ENCODE results near the gene PARP3.
A peak's percentile ranks its signal among the peaks of the same experiment; 100 is the strongest.

The PARP3 gene

GRCh38 chr3:51941463-51941797 is 733 bp upstream of the PARP3 start:
- Histone ChIP-seq H3K27me3 (ENCODE audit: control insufficient read depth in 5 of 5, insufficient read depth in 4 of 5, low read length in 5 of 5) (no peaks in the 10 kb centered on the region), H3K4me1 (ENCODE audit: control insufficient read depth in 5 of 5, insufficient read depth in 5 of 5, low read length in 5 of 5) (peaks cover 4 to 44% (median 31%) of the 10 kb centered on the region in 5 donors), H3K9me3 (ENCODE audit: control insufficient read depth in 5 of 5, low read length in 5 of 5) (no peaks in the 10 kb centered on the region), H3K9ac (ENCODE audit: low read length in 5 of 5) (peak overlapping the region in 4 of 5 donors; percentile 76 to 82 (median 80)), H3K36me3 (ENCODE audit: control insufficient read depth in 5 of 5, insufficient read depth in 5 of 5, low read length in 5 of 5) (peaks cover 0 to 45% (median 37%) of the 10 kb centered on the region in 5 donors), H3K27ac (ENCODE audit: low read depth, low read length) (peak overlapping the region; percentile 62), H3K4me3 (ENCODE audit: low read depth in 1 of 5, low read length in 5 of 5) (peak overlapping the region; percentile 68 to 79 (median 73))

GRCh38 chr3:51942603-51943450 is 664 bp downstream of the PARP3 start:
- H3K27me3 ChIP-seq (ENCODE audit: control insufficient read depth in 5 of 5, insufficient read depth in 4 of 5, low read length in 5 of 5): no peaks in the 10 kb centered on the region
- H3K36me3 ChIP-seq (ENCODE audit: control insufficient read depth in 5 of 5, insufficient read depth in 5 of 5, low read length in 5 of 5): peaks cover 0 to 42% (median 28%) of the 10 kb centered on the region in 5 donors

GRCh38 chr3:51943451-51944391 is 1.6 kb downstream of the PARP3 start:
- Histone ChIP-seq H3K4me1 (ENCODE audit: control insufficient read depth in 5 of 5, insufficient read depth in 5 of 5, low read length in 5 of 5) (peaks cover 4 to 42% (median 31%) of the 10 kb centered on the region in 5 donors), H3K9ac (ENCODE audit: low read length in 5 of 5) (peak overlapping the region in 4 of 5 donors; percentile 86 to 90 (median 88)), H3K9me3 (ENCODE audit: control insufficient read depth in 5 of 5, low read length in 5 of 5) (no peaks in the 10 kb centered on the region), H3K4me3 (ENCODE audit: low read depth in 1 of 5, low read length in 5 of 5) (peak overlapping the region in 3 of 5 donors; percentile 67 to 72 (median 70)), H3K27ac (ENCODE audit: low read depth, low read length) (peak overlapping the region; percentile 95), H3K27me3 (ENCODE audit: control insufficient read depth in 5 of 5, insufficient read depth in 4 of 5, low read length in 5 of 5) (no peaks in the 10 kb centered on the region), H3K36me3 (ENCODE audit: control insufficient read depth in 5 of 5, insufficient read depth in 5 of 5, low read length in 5 of 5) (peaks cover 0 to 43% (median 25%) of the 10 kb centered on the region in 5 donors)

More at GRCh38 chr3:51942603-51943450, 664 bp downstream of the PARP3 start:
- no peaks in the 10 kb centered on the region for H3K9me3 ChIP-seq (ENCODE audit: control insufficient read depth in 5 of 5, low read length in 5 of 5)
- H3K27ac ChIP-seq (ENCODE audit: low read depth, low read length): peak overlapping the region; percentile 95
- peaks cover 4 to 44% (median 31%) of the 10 kb centered on the region in 5 donors for H3K4me1 ChIP-seq (ENCODE audit: control insufficient read depth in 5 of 5, insufficient read depth in 5 of 5, low read length in 5 of 5)
- peak overlapping the region; percentile 86 to 90 (median 87) for H3K9ac ChIP-seq (ENCODE audit: low read length in 5 of 5)
- peak overlapping the region; percentile 67 to 73 (median 71) for H3K4me3 ChIP-seq (ENCODE audit: low read depth in 1 of 5, low read length in 5 of 5)

- peak overlapping the region in 1 of 5 donors; percentile 3 for H3K9ac ChIP-seq (ENCODE audit: low read length in 5 of 5)
- H3K36me3 ChIP-seq (ENCODE audit: control insufficient read depth in 5 of 5, insufficient read depth in 5 of 5, low read length in 5 of 5): peaks cover 0 to 47% (median 30%) of the 10 kb centered on the region in 5 donors
- no peaks in the 10 kb centered on the region for H3K27me3 ChIP-seq (ENCODE audit: control insufficient read depth in 5 of 5, insufficient read depth in 4 of 5, low read length in 5 of 5)
- no peaks in the 10 kb centered on the region for H3K9me3 ChIP-seq (ENCODE audit: control insufficient read depth in 5 of 5, low read length in 5 of 5)
- no peak overlapping the region for H3K4me3 ChIP-seq (ENCODE audit: low read depth in 1 of 5, low read length in 5 of 5)
- H3K4me1 ChIP-seq (ENCODE audit: control insufficient read depth in 5 of 5, insufficient read depth in 5 of 5, low read length in 5 of 5): peaks cover 4 to 35% (median 31%) of the 10 kb centered on the region in 5 donors
- no peak overlapping the region for H3K27ac ChIP-seq (ENCODE audit: low read depth, low read length)
These were observed 2.4 kb downstream of the PARP3 start for GRCh38 chr3:51944451-51945021.

GRCh38 chr3:51945031-51945840 is 3.1 kb downstream of the PARP3 start:
- no peaks in the 10 kb centered on the region for H3K27me3 ChIP-seq (ENCODE audit: control insufficient read depth in 5 of 5, insufficient read depth in 4 of 5, low read length in 5 of 5)
- H3K9ac ChIP-seq (ENCODE audit: low read length in 5 of 5): no peak overlapping the region
- H3K4me1 ChIP-seq (ENCODE audit: control insufficient read depth in 5 of 5, insufficient read depth in 5 of 5, low read length in 5 of 5): peaks cover 4 to 31% (median 30%) of the 10 kb centered on the region in 5 donors
- peaks cover 0 to 51% (median 30%) of the 10 kb centered on the region in 5 donors for H3K36me3 ChIP-seq (ENCODE audit: control insufficient read depth in 5 of 5, insufficient read depth in 5 of 5, low read length in 5 of 5)
- H3K4me3 ChIP-seq (ENCODE audit: low read depth in 1 of 5, low read length in 5 of 5): no peak overlapping the region
- no peaks in the 10 kb centered on the region for H3K9me3 ChIP-seq (ENCODE audit: control insufficient read depth in 5 of 5, low read length in 5 of 5)
- no peak overlapping the region for H3K27ac ChIP-seq (ENCODE audit: low read depth, low read length)

- no peak overlapping the region for H3K27ac ChIP-seq (ENCODE audit: low read depth, low read length)
- H3K9ac ChIP-seq (ENCODE audit: low read length in 5 of 5): no peak overlapping the region
- peaks cover 4 to 22% (median 21%) of the 10 kb centered on the region in 5 donors for H3K4me1 ChIP-seq (ENCODE audit: control insufficient read depth in 5 of 5, insufficient read depth in 5 of 5, low read length in 5 of 5)
- H3K4me3 ChIP-seq (ENCODE audit: low read depth in 1 of 5, low read length in 5 of 5): no peak overlapping the region
- H3K9me3 ChIP-seq (ENCODE audit: control insufficient read depth in 5 of 5, low read length in 5 of 5): no peaks in the 10 kb centered on the region
- H3K36me3 ChIP-seq (ENCODE audit: control insufficient read depth in 5 of 5, insufficient read depth in 5 of 5, low read length in 5 of 5): peaks cover 0 to 51% (median 30%) of the 10 kb centered on the region in 5 donors
- H3K27me3 ChIP-seq (ENCODE audit: control insufficient read depth in 5 of 5, insufficient read depth in 4 of 5, low read length in 5 of 5): no peaks in the 10 kb centered on the region
These were observed 4.0 kb downstream of the PARP3 start for GRCh38 chr3:51945926-51946705.

- Histone ChIP-seq H3K27me3 (ENCODE audit: control insufficient read depth in 5 of 5, insufficient read depth in 4 of 5, low read length in 5 of 5) (no peaks in the 10 kb centered on the region), H3K27ac (ENCODE audit: low read depth, low read length) (no peak overlapping the region), H3K36me3 (ENCODE audit: control insufficient read depth in 5 of 5, insufficient read depth in 5 of 5, low read length in 5 of 5) (peaks cover 0 to 51% (median 30%) of the 10 kb centered on the region in 5 donors), H3K9ac (ENCODE audit: low read length in 5 of 5) (no peak overlapping the region), H3K9me3 (ENCODE audit: control insufficient read depth in 5 of 5, low read length in 5 of 5) (no peaks in the 10 kb centered on the region), H3K4me3 (ENCODE audit: low read depth in 1 of 5, low read length in 5 of 5) (no peak overlapping the region), H3K4me1 (ENCODE audit: control insufficient read depth in 5 of 5, insufficient read depth in 5 of 5, low read length in 5 of 5) (peaks cover 3 to 16% (median 16%) of the 10 kb centered on the region in 5 donors)
These were observed 4.6 kb downstream of the PARP3 start for GRCh38 chr3:51946796-51947195.

- Histone ChIP-seq H3K9ac (ENCODE audit: low read length in 5 of 5) (no peak overlapping the region), H3K36me3 (ENCODE audit: control insufficient read depth in 5 of 5, insufficient read depth in 5 of 5, low read length in 5 of 5) (peaks cover 0 to 51% (median 30%) of the 10 kb centered on the region in 5 donors), H3K4me1 (ENCODE audit: control insufficient read depth in 5 of 5, insufficient read depth in 5 of 5, low read length in 5 of 5) (peaks cover 3 to 14% (median 13%) of the 10 kb centered on the region in 5 donors), H3K4me3 (ENCODE audit: low read depth in 1 of 5, low read length in 5 of 5) (no peak overlapping the region), H3K9me3 (ENCODE audit: control insufficient read depth in 5 of 5, low read length in 5 of 5) (no peaks in the 10 kb centered on the region), H3K27me3 (ENCODE audit: control insufficient read depth in 5 of 5, insufficient read depth in 4 of 5, low read length in 5 of 5) (no peaks in the 10 kb centered on the region), H3K27ac (ENCODE audit: low read depth, low read length) (no peak overlapping the region)
These were observed 5.2 kb downstream of the PARP3 start for GRCh38 chr3:51947215-51947900.
